ENCODE data around the gene MRPL24. TPM values are rescaled to one million over a fixed set of nuclear protein-coding genes. Genes with fewer than 3 reads are reported as not detected.

The MRPL24 gene
- total and polyA plus RNA-seq, 9 of the 15 experiments (the other 6 are each of a cell fraction or from before 2014, with no cell fraction given), result 74.3 to 267 (median 113) TPM

GRCh38 chr1:156728599-156729462 is 12.1 kb downstream of the MRPL24 start, which contains the start of gene ISG20L2 (continued):
- TF ChIP-seq ZNF395 (CRISPR knock-in tag; IDR thresholded peaks at IDR 0.05) (no peak), BRF1 (IDR thresholded peaks at IDR 0.05; ENCODE audit: borderline replicate concordance, extremely low read depth, insufficient read length) (no peak), FOXJ3 (CRISPR knock-in tag; IDR thresholded peaks at IDR 0.05) (no peak), TOE1 (IDR thresholded peaks at IDR 0.05; ENCODE audit: borderline replicate concordance) (peak; percentile 30; the same call in 1 of the 2 replicates), TOE1 (CRISPR knock-in tag; IDR thresholded peaks at IDR 0.05; ENCODE audit: borderline replicate concordance, low read depth) (no peak), STAT5B (CRISPR knock-in tag; IDR thresholded peaks at IDR 0.05) (no peak), CREB1 (IDR thresholded peaks at IDR 0.05) (peak; percentile 99), CREB1 (CRISPR knock-in tag; IDR thresholded peaks at IDR 0.05) (peak; percentile 98), ZNF274 (IDR thresholded peaks at IDR 0.05; ENCODE audit: borderline replicate concordance, low read depth, low read length) (no peak), E2F5 (CRISPR knock-in tag; IDR thresholded peaks at IDR 0.05) (no peak), PYGO2 (tag; IDR thresholded peaks at IDR 0.05) (no peak), STAG1 (CRISPR knock-in tag; IDR thresholded peaks at IDR 0.05; ENCODE audit: borderline replicate concordance) (no peak), MAZ (CRISPR knock-in tag; conservative IDR thresholded peaks at IDR 0.05 in 1 of 2, IDR thresholded peaks at IDR 0.05 in 1 of 2) (peak; percentile 61 to 81), ZNF77 (CRISPR knock-in tag; IDR thresholded peaks at IDR 0.05) (no peak), ZNF311 (CRISPR knock-in tag; IDR thresholded peaks at IDR 0.05) (no peak), NFXL1 (CRISPR knock-in tag; IDR thresholded peaks at IDR 0.05) (no peak), ZNF41 (CRISPR knock-in tag; conservative IDR thresholded peaks at IDR 0.05) (no peak), BHLHE40 (IDR thresholded peaks at IDR 0.05; ENCODE audit: low read length) (peak; percentile 95), CHD2 (IDR thresholded peaks at IDR 0.05; ENCODE audit: low read depth, low read length) (no peak), ILF3 (IDR thresholded peaks at IDR 0.05; ENCODE audit: borderline replicate concordance) (no peak), ZNF165 (CRISPR knock-in tag; IDR thresholded peaks at IDR 0.05; ENCODE audit: borderline replicate concordance) (no peak), RBBP5 (IDR thresholded peaks at IDR 0.05; ENCODE audit: borderline replicate concordance, insufficient read depth, low read length, poor library complexity, severe bottlenecking) (peak; percentile 60), ZNF449 (CRISPR knock-in tag; IDR thresholded peaks at IDR 0.05) (no peak), MLX (CRISPR knock-in tag; conservative IDR thresholded peaks at IDR 0.05) (no peak)
